Measurements from ENCODE around the gene P3H4.

- TF ChIP-seq, protein P1, sequence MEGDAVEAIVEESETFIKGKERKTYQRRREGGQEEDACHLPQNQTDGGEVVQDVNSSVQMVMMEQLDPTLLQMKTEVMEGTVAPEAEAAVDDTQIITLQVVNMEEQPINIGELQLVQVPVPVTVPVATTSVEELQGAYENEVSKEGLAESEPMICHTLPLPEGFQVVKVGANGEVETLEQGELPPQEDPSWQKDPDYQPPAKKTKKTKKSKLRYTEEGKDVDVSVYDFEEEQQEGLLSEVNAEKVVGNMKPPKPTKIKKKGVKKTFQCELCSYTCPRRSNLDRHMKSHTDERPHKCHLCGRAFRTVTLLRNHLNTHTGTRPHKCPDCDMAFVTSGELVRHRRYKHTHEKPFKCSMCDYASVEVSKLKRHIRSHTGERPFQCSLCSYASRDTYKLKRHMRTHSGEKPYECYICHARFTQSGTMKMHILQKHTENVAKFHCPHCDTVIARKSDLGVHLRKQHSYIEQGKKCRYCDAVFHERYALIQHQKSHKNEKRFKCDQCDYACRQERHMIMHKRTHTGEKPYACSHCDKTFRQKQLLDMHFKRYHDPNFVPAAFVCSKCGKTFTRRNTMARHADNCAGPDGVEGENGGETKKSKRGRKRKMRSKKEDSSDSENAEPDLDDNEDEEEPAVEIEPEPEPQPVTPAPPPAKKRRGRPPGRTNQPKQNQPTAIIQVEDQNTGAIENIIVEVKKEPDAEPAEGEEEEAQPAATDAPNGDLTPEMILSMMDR (IDR thresholded peaks at IDR 0.05) = no peak
- no peak for TF ChIP-seq POLR2A (IDR thresholded peaks at IDR 0.05; ENCODE audit: low read length)
- TF ChIP-seq ZSCAN20 (CRISPR knock-in tag; IDR thresholded peaks at IDR 0.05) = no peak
- TF ChIP-seq TFCP2L1 (CRISPR knock-in tag; IDR thresholded peaks at IDR 0.05) = no peak
These were observed 6.3 kb upstream of the P3H4 start for GRCh38 chr17:41818024-41818423.

Measured in A549 (cell line).